ENCODE data around the gene SMPD1. TPM values are rescaled to one million over a fixed set of nuclear protein-coding genes. Genes with fewer than 3 reads are reported as not detected.

SMPD1 gene
- total RNA-seq, 1 donor from 2014 or later = 25.2 TPM

DNA sequence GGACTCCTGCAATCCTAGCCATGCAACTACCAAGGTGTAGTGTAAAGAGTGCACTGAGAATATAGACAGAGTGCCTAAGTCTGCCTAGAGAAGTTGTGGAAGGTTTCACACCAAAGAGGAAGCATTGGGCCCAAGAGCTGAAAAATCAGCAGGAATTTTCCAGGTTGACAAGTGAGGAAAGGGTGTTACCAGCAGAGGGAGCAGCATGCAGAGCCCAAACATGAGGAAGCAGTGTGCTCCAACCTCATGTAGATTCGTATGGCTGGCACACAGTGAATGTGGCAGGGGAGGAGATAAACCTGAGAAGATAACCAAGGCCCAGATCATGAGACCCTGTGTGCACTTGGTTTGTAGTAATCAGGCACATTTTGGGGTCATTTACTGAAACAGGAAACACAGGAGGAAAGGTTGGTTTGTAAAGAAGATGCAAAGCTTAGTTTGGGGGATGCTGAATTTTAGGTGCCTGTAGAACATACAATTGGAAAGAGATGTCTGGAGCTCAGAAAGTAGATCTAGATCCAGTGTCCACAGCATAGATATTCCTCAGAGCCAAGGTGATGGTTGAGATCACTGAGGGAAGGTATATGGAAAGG is 48.8 kb downstream of the SMPD1 start:
- Mint-ChIP-seq H3K9me3 (ENCODE audit: unreplicated experiment) (no peaks in the 10 kb centered on the region), H3K4me1 (ENCODE audit: low read depth, unreplicated experiment) (peaks cover 6% of the 10 kb centered on the region), H3K4me3 (ENCODE audit: unreplicated experiment) (no peak overlapping the region), H3K27me3 (ENCODE audit: low read depth, unreplicated experiment) (no peaks in the 10 kb centered on the region), H3K36me3 (ENCODE audit: low read depth, unreplicated experiment) (peaks cover 2% of the 10 kb centered on the region), H3K27ac (ENCODE audit: unreplicated experiment) (no peak overlapping the region)
- no peaks in the 10 kb centered on the region for H3K9me3 ChIP-seq (ENCODE audit: insufficient read depth, low read depth, low read length)
- H4K20me1 ChIP-seq (ENCODE audit: insufficient read depth, low read length) = no peaks in the 10 kb centered on the region
- no peak for TF ChIP-seq EZH2 (IDR thresholded peaks at IDR 0.05; ENCODE audit: insufficient read depth, low read length)
- TF ChIP-seq, protein P1, sequence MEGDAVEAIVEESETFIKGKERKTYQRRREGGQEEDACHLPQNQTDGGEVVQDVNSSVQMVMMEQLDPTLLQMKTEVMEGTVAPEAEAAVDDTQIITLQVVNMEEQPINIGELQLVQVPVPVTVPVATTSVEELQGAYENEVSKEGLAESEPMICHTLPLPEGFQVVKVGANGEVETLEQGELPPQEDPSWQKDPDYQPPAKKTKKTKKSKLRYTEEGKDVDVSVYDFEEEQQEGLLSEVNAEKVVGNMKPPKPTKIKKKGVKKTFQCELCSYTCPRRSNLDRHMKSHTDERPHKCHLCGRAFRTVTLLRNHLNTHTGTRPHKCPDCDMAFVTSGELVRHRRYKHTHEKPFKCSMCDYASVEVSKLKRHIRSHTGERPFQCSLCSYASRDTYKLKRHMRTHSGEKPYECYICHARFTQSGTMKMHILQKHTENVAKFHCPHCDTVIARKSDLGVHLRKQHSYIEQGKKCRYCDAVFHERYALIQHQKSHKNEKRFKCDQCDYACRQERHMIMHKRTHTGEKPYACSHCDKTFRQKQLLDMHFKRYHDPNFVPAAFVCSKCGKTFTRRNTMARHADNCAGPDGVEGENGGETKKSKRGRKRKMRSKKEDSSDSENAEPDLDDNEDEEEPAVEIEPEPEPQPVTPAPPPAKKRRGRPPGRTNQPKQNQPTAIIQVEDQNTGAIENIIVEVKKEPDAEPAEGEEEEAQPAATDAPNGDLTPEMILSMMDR (IDR thresholded peaks at IDR 0.05; ENCODE audit: insufficient read depth, low read depth, low read length) = peak; percentile 60
- no peak overlapping the region for H2AFZ ChIP-seq (ENCODE audit: low read depth, low read length)
- FAIRE-seq (no peak), DNase-seq (ENCODE audit: low read depth) (peak; percentile 18)
- H3K79me2 ChIP-seq (ENCODE audit: insufficient read depth, low read length) = no peaks in the 10 kb centered on the region
- H3K4me3 ChIP-seq (ENCODE audit: insufficient read depth, low read depth, low read length) = no peak overlapping the region
- no peak overlapping the region for H3K9ac ChIP-seq (ENCODE audit: low read length)
- no peaks in the 10 kb centered on the region for H3K36me3 ChIP-seq (ENCODE audit: insufficient read depth, low read length)
- no peaks in the 10 kb centered on the region for H3K4me1 ChIP-seq (ENCODE audit: insufficient read depth, low read length)
- H3K27me3 ChIP-seq (ENCODE audit: insufficient read depth, low read length) = no peaks in the 10 kb centered on the region
- no peak overlapping the region for H3K27ac ChIP-seq (ENCODE audit: low read depth, low read length)
- no peak overlapping the region for H3K4me2 ChIP-seq (ENCODE audit: low read length)

DNA sequence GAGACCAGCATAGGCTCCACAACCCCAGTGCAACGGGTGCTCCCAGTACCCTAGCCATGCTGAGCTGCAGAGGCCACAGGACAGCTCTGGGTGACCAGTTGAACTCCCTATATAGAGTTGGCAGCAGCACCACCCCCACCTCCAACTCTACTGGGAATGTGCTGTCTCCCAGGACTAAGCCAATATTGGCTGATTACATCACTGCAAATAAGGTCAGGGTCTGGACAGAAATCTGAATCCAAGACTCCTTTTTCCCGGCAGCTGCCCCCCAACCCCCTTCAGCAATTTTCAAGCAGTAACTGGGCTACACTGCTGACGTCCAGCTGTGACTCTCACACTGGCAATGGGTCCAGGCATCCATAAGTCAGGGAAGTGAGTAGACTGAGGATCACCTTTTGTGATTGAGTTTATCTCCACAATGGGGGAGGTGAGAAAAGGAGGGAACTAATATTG is 50.7 kb downstream of the SMPD1 start, which contains the start of gene HPX:
Gene HPX, minus strand, starts transcription at position 82 of the 453 bp plus-strand sequence. Its CDS starts 24 bp downstream, at position 58.
- H3K36me3 Mint-ChIP-seq (ENCODE audit: low read depth, unreplicated experiment) = peaks cover 2% of the 10 kb centered on the region
- Histone ChIP-seq H3K27me3 (ENCODE audit: insufficient read depth, low read length) (no peaks in the 10 kb centered on the region), H4K20me1 (ENCODE audit: insufficient read depth, low read length) (no peaks in the 10 kb centered on the region), H3K9me3 (ENCODE audit: insufficient read depth, low read depth, low read length) (no peaks in the 10 kb centered on the region), H3K36me3 (ENCODE audit: insufficient read depth, low read length) (no peaks in the 10 kb centered on the region), H3K4me3 (ENCODE audit: insufficient read depth, low read depth, low read length) (no peak within 1 kb of the TSS), H3K27ac (ENCODE audit: low read depth, low read length) (no peak within 1 kb of the TSS), H3K4me2 (ENCODE audit: low read length) (no peak within 1 kb of the TSS), H3K4me1 (ENCODE audit: insufficient read depth, low read length) (no peaks in the 10 kb centered on the region), H3K79me2 (ENCODE audit: insufficient read depth, low read length) (no peaks in the 10 kb centered on the region), H2AFZ (ENCODE audit: low read depth, low read length) (no peak within 1 kb of the TSS), H3K9ac (ENCODE audit: low read length) (no peak within 1 kb of the TSS)
- no peak within 1 kb of the TSS for H3K27ac Mint-ChIP-seq (ENCODE audit: unreplicated experiment)
- H3K9me3 Mint-ChIP-seq (ENCODE audit: unreplicated experiment) = no peaks in the 10 kb centered on the region
- peaks cover 6% of the 10 kb centered on the region for H3K4me1 Mint-ChIP-seq (ENCODE audit: low read depth, unreplicated experiment)
- no peaks in the 10 kb centered on the region for H3K27me3 Mint-ChIP-seq (ENCODE audit: low read depth, unreplicated experiment)
- DNase-seq (ENCODE audit: low read depth) (no peak), FAIRE-seq (no peak)
- TF ChIP-seq, protein P1 (IDR thresholded peaks at IDR 0.05; ENCODE audit: insufficient read depth, low read depth, low read length) = no peak
- TF ChIP-seq EZH2 (IDR thresholded peaks at IDR 0.05; ENCODE audit: insufficient read depth, low read length) = no peak
- no peak within 1 kb of the TSS for H3K4me3 Mint-ChIP-seq (ENCODE audit: unreplicated experiment)

DNA sequence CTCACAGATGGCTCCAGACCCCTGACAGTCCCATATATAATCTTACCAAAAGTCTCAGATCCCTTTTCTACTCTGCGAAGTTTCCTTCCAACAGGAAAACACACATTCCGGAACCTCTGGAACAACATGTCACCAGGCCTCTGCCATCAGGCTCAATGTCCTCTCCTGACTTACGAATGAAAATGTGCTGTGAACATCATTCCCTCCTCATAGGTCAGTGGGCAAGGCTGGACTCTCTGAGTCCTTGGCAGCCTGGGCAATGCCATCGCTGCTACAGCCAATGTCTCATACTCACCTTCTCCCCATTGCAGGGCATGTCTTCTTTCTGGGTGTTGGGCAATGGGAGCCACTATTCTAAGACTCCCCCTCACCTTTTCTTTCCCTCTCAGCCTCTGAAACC is 52.2 kb downstream of the SMPD1 start:
- Histone ChIP-seq H3K4me2 (ENCODE audit: low read length) (no peak overlapping the region), H3K4me3 (ENCODE audit: insufficient read depth, low read depth, low read length) (no peak overlapping the region), H3K27me3 (ENCODE audit: insufficient read depth, low read length) (no peaks in the 10 kb centered on the region), H3K79me2 (ENCODE audit: insufficient read depth, low read length) (no peaks in the 10 kb centered on the region), H3K4me1 (ENCODE audit: insufficient read depth, low read length) (no peaks in the 10 kb centered on the region), H3K27ac (ENCODE audit: low read depth, low read length) (no peak overlapping the region), H3K36me3 (ENCODE audit: insufficient read depth, low read length) (no peaks in the 10 kb centered on the region), H3K9ac (ENCODE audit: low read length) (no peak overlapping the region), H2AFZ (ENCODE audit: low read depth, low read length) (no peak overlapping the region), H4K20me1 (ENCODE audit: insufficient read depth, low read length) (no peaks in the 10 kb centered on the region), H3K9me3 (ENCODE audit: insufficient read depth, low read depth, low read length) (no peaks in the 10 kb centered on the region)
- Mint-ChIP-seq H3K27ac (ENCODE audit: unreplicated experiment) (no peak overlapping the region), H3K9me3 (ENCODE audit: unreplicated experiment) (no peaks in the 10 kb centered on the region), H3K27me3 (ENCODE audit: low read depth, unreplicated experiment) (no peaks in the 10 kb centered on the region), H3K4me1 (ENCODE audit: low read depth, unreplicated experiment) (peaks cover 6% of the 10 kb centered on the region), H3K4me3 (ENCODE audit: unreplicated experiment) (no peak overlapping the region), H3K36me3 (ENCODE audit: low read depth, unreplicated experiment) (peaks cover under 1% of the 10 kb centered on the region)
- no peak for TF ChIP-seq EZH2 (IDR thresholded peaks at IDR 0.05; ENCODE audit: insufficient read depth, low read length)
- TF ChIP-seq, protein P1 (IDR thresholded peaks at IDR 0.05; ENCODE audit: insufficient read depth, low read depth, low read length) = no peak
- FAIRE-seq (no peak), DNase-seq (ENCODE audit: low read depth) (no peak)
